ENCODE measurements around the gene BHMT2. TPM values are rescaled to one million over a fixed set of nuclear protein-coding genes. Genes with fewer than 3 reads are reported as not detected.

BHMT2 gene
- total and polyA plus RNA-seq, 10 donors = 0.17 to 2.6 (median 0.64) TPM; not detected in 1

GRCh38 chr5:79091064-79091463 is 21.5 kb downstream of the BHMT2 start:
- Histone ChIP-seq H3K27ac (no peak overlapping the region), H3K9me3 (no peaks in the 10 kb centered on the region), H3K4me1 (no peaks in the 10 kb centered on the region), H3K4me3 (no peak overlapping the region), H3K36me3 (no peaks in the 10 kb centered on the region), H3K27me3 (replicated peaks in 1 of 7) (no peaks in the 10 kb centered on the region)
- whole genome bisulfite sequencing, 5 donors = 59 to 90% (median 68%) methylated on average over 3 of the region's 3 CpGs
- intact Hi-C loops (cut with DNase I; ENCODE audit: low total_unique reads) = no loop called here
- no peak for DNase-seq
- TF ChIP-seq POLR2A (IDR thresholded peaks at IDR 0.05) = no peak
- no peak for TF ChIP-seq POLR2AphosphoS5 (IDR thresholded peaks at IDR 0.05)
- no peak for TF ChIP-seq CTCF (IDR thresholded peaks at IDR 0.05 in 8 of 11, conservative IDR thresholded peaks at IDR 0.05 in 3 of 11)

- no peak for DNase-seq
- Histone ChIP-seq H3K4me1 (no peaks in the 10 kb centered on the region), H3K27me3 (replicated peaks in 1 of 7) (no peaks in the 10 kb centered on the region), H3K36me3 (no peaks in the 10 kb centered on the region), H3K9me3 (no peaks in the 10 kb centered on the region), H3K27ac (no peak overlapping the region), H3K4me3 (no peak overlapping the region)
- 72 to 80% (median 77%) methylated on average over 3 of the region's 3 CpGs for WGBS, 5 donors
- intact Hi-C loops (cut with DNase I; ENCODE audit: low total_unique reads) = no loop called here
- TF ChIP-seq POLR2A (IDR thresholded peaks at IDR 0.05) = no peak
- no peak for TF ChIP-seq POLR2AphosphoS5 (IDR thresholded peaks at IDR 0.05)
- TF ChIP-seq CTCF (IDR thresholded peaks at IDR 0.05 in 8 of 11, conservative IDR thresholded peaks at IDR 0.05 in 3 of 11) = no peak
Measured at GRCh38 chr5:79093762-79094161, 24.2 kb downstream of the BHMT2 start.

GRCh38 chr5:79105868-79106267 is 36.3 kb downstream of the BHMT2 start:
- WGBS, 5 donors = 93 to 96% (median 95%) methylated on average over 2 of the region's 2 CpGs
- H3K27me3 ChIP-seq (replicated peaks in 1 of 7) = peaks cover 0 to 34% (median 18%) of the 10 kb centered on the region in 7 donors
- TF ChIP-seq POLR2AphosphoS5 (IDR thresholded peaks at IDR 0.05) (no peak), CTCF (IDR thresholded peaks at IDR 0.05 in 8 of 11, conservative IDR thresholded peaks at IDR 0.05 in 3 of 11) (no peak), POLR2A (IDR thresholded peaks at IDR 0.05) (no peak)
- H3K27ac ChIP-seq = no peak overlapping the region
- no peaks in the 10 kb centered on the region for H3K4me1 ChIP-seq
- DNase-seq = no peak
- peaks cover 0 to 5% (median 0%) of the 10 kb centered on the region in 8 donors for H3K9me3 ChIP-seq
- no peak overlapping the region for H3K4me3 ChIP-seq
- H3K36me3 ChIP-seq = no peaks in the 10 kb centered on the region
- intact Hi-C loops (cut with DNase I; ENCODE audit: low total_unique reads) = no loop called here

- Histone ChIP-seq H3K36me3 (no peaks in the 10 kb centered on the region), H3K9me3 (no peaks in the 10 kb centered on the region), H3K27ac (no peak overlapping the region), H3K4me3 (no peak overlapping the region), H3K4me1 (peaks cover 0 to 8% (median 0%) of the 10 kb centered on the region in 6 donors), H3K27me3 (replicated peaks in 1 of 7) (peaks cover 0 to 48% (median 29%) of the 10 kb centered on the region in 7 donors)
- 33 to 50% (median 40%) methylated on average over 7 of the region's 7 CpGs for WGBS, 5 donors
- no peak for TF ChIP-seq POLR2AphosphoS5 (IDR thresholded peaks at IDR 0.05)
- TF ChIP-seq CTCF (IDR thresholded peaks at IDR 0.05 in 8 of 11, conservative IDR thresholded peaks at IDR 0.05 in 3 of 11) = no peak
- TF ChIP-seq POLR2A (IDR thresholded peaks at IDR 0.05) = no peak
- intact Hi-C loops (cut with DNase I; ENCODE audit: low total_unique reads) = no loop called here
- no peak for DNase-seq
Measured at GRCh38 chr5:79107020-79107796, 37.6 kb downstream of the BHMT2 start.
